ENCODE data around the gene CPZ. TPM values are rescaled to one million over a fixed set of nuclear protein-coding genes. Genes with fewer than 3 reads are reported as not detected.

CPZ gene
- total and polyA plus RNA-seq, 11 donors, result 0.13 to 4.8 (median 0.26) TPM; not detected in 2

- intact Hi-C loops (cut with DNase I), result no loop called here
- Histone ChIP-seq H3K36me3 (no peaks in the 10 kb centered on the region), H3K27ac (no peak overlapping the region), H3K4me1 (no peaks in the 10 kb centered on the region), H3K4me3 (no peak overlapping the region), H3K9me3 (no peaks in the 10 kb centered on the region), H3K27me3 (peaks cover 0 to 42% (median 0%) of the 10 kb centered on the region in 9 donors)
- peak in 2 of 5 donors; percentile 14 to 40 for DNase-seq
- ATAC-seq, result no peak
- no peak for TF ChIP-seq POLR2A (IDR thresholded peaks at IDR 0.05)
- TF ChIP-seq, protein P1, sequence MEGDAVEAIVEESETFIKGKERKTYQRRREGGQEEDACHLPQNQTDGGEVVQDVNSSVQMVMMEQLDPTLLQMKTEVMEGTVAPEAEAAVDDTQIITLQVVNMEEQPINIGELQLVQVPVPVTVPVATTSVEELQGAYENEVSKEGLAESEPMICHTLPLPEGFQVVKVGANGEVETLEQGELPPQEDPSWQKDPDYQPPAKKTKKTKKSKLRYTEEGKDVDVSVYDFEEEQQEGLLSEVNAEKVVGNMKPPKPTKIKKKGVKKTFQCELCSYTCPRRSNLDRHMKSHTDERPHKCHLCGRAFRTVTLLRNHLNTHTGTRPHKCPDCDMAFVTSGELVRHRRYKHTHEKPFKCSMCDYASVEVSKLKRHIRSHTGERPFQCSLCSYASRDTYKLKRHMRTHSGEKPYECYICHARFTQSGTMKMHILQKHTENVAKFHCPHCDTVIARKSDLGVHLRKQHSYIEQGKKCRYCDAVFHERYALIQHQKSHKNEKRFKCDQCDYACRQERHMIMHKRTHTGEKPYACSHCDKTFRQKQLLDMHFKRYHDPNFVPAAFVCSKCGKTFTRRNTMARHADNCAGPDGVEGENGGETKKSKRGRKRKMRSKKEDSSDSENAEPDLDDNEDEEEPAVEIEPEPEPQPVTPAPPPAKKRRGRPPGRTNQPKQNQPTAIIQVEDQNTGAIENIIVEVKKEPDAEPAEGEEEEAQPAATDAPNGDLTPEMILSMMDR (IDR thresholded peaks at IDR 0.05), result no peak
- WGBS, 4 donors, result 79 to 88% (median 82%) methylated on average over 5 to 22 of the region's 22 CpGs
These were observed 51.4 kb downstream of the CPZ start for GRCh38 chr4:8643986-8644385.

GRCh38 chr4:8644461-8644891, 51.9 kb downstream of the CPZ start:
- H3K27ac ChIP-seq, result no peak overlapping the region
- H3K4me3 ChIP-seq, result no peak overlapping the region
- H3K9me3 ChIP-seq, result no peaks in the 10 kb centered on the region
- no peaks in the 10 kb centered on the region for H3K4me1 ChIP-seq
- 60 to 79% (median 71%) methylated on average over 1 to 9 of the region's 9 CpGs for WGBS, 4 donors
- no peak for TF ChIP-seq POLR2A (IDR thresholded peaks at IDR 0.05)
- TF ChIP-seq, protein P1 (IDR thresholded peaks at IDR 0.05), result no peak
- ATAC-seq (no peak), DNase-seq (peak in 1 of 5 donors; percentile 23)
- H3K27me3 ChIP-seq, result peaks cover 0 to 46% (median 3%) of the 10 kb centered on the region in 9 donors
- H3K36me3 ChIP-seq, result no peaks in the 10 kb centered on the region
- intact Hi-C loops (cut with DNase I), result no loop called here

GRCh38 chr4:8644966-8645752, 52.6 kb downstream of the CPZ start:
- ATAC-seq, result no peak
- Histone ChIP-seq H3K27ac (no peak overlapping the region), H3K27me3 (peaks cover 0 to 50% (median 4%) of the 10 kb centered on the region in 9 donors), H3K4me1 (no peaks in the 10 kb centered on the region), H3K36me3 (no peaks in the 10 kb centered on the region), H3K4me3 (no peak overlapping the region), H3K9me3 (no peaks in the 10 kb centered on the region)
- DNase-seq, result peak in 2 of 5 donors; percentile 9 to 22
- intact Hi-C loops (cut with DNase I), result no loop called here
- TF ChIP-seq, protein P1 (IDR thresholded peaks at IDR 0.05), result no peak
- no peak for TF ChIP-seq POLR2A (IDR thresholded peaks at IDR 0.05)
- 83 to 95% (median 88%) methylated on average over 12 to 22 of the region's 22 CpGs for WGBS, 4 donors

DNA sequence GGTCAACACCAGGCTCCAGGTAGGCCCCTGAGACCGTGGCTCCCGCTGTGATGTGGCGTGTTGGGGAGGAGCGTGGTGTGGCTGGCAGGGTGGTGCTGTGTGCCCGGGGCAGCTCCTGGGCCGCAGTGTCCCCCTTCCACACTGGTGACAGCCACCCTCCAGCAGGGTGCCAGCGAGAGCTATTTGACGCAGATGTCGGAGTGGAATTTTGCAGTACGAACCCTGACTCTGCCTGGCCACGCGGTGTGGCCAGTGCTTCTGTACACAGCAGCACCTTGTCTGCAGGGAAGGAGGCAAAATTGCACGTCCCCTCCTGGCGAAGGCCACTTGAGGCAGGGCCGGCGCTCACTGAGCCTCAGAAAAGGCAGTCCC, 53.2 kb downstream of the CPZ start:
- WGBS, 4 donors, result 78 to 88% (median 85%) methylated on average over 14 to 16 of the region's 16 CpGs
- ATAC-seq (no peak), DNase-seq (no peak)
- no peak for TF ChIP-seq POLR2A (IDR thresholded peaks at IDR 0.05)
- TF ChIP-seq, protein P1 (IDR thresholded peaks at IDR 0.05), result no peak
- Histone ChIP-seq H3K27ac (no peak overlapping the region), H3K9me3 (no peaks in the 10 kb centered on the region), H3K27me3 (peaks cover 0 to 50% (median 4%) of the 10 kb centered on the region in 9 donors), H3K4me3 (no peak overlapping the region), H3K4me1 (no peaks in the 10 kb centered on the region), H3K36me3 (no peaks in the 10 kb centered on the region)
- intact Hi-C loops (cut with DNase I), result no loop called here

All from heart left ventricle (tissue), 16 donors.